ENCODE data around the gene ITPRIPL1.

DNA sequence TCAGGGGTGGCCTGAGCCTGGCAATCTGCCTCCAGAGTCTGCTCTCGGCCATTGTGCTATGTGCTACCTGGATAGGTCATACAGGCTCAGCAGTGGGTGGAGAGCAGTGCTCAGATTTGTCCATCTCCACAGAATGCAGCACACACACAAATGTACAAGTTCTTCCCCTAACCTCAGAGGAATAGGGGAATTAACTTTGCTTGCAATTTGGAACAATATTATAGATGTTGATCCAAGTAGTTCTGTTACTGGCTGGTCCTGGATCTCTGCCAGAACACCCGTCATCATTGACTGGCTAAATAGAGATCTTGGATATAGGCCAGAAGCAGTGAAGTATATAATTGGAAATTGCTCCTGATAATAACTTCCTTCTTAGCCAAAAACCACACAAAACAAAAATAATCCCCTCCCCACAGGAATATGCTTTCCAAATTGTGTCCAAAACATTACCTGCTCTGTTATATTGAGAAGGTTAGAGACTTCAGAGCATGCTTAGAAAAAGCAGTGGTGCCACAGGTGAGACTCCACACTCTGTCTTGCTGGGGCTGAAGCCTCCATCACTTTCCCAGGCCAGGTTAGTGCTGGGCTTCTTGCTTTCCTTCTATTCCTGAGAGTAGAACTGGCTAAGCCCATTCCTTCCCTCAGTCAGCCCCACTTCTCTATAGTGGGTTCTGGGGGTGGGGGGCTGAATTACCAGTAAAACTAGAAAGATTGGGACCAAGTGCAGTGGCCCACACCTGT is 49.3 kb downstream of the ITPRIPL1 start:
- TF ChIP-seq RCOR1 (IDR thresholded peaks at IDR 0.05; ENCODE audit: low read length): no peak
- no peak for TF ChIP-seq CTCF (IDR thresholded peaks at IDR 0.05)
- TF ChIP-seq POLR2AphosphoS5 (IDR thresholded peaks at IDR 0.05; ENCODE audit: low read depth, low read length): no peak
- no peak for TF ChIP-seq FOXJ3 (CRISPR knock-in tag; IDR thresholded peaks at IDR 0.05)
- no peak for TF ChIP-seq EP300 (IDR thresholded peaks at IDR 0.05; ENCODE audit: borderline replicate concordance in 1 of 2, low read depth in 1 of 2, low read length in 1 of 2)
- TF ChIP-seq, protein P1, sequence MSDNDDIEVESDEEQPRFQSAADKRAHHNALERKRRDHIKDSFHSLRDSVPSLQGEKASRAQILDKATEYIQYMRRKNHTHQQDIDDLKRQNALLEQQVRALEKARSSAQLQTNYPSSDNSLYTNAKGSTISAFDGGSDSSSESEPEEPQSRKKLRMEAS (IDR thresholded peaks at IDR 0.05; ENCODE audit: low read depth): no peak
